ENCODE results near the gene OR1I1. TPM values are rescaled to one million over a fixed set of nuclear protein-coding genes. Genes with fewer than 3 reads are reported as not detected.

The OR1I1 gene
- total and polyA plus RNA-seq, 7 experiments from 2014 or later, result not detected

- Mint-ChIP-seq H3K27ac (peak overlapping the region in 1 of 9 donors; percentile 26), H3K4me1 (peaks cover 1 to 10% (median 4%) of the 10 kb centered on the region in 7 donors), H3K36me3 (peaks cover 0 to 64% (median 19%) of the 10 kb centered on the region in 5 donors), H3K27me3 (no peaks in the 10 kb centered on the region), H3K9me3 (no peaks in the 10 kb centered on the region), H3K4me3 (no peak overlapping the region)
- Histone ChIP-seq H3K27ac (ENCODE audit: low read depth, low read length) (no peak overlapping the region), H3K27me3 (ENCODE audit: control insufficient read depth in 2 of 2, insufficient read depth in 2 of 2, low read length in 2 of 2) (no peaks in the 10 kb centered on the region), H3K9me3 (ENCODE audit: control insufficient read depth in 2 of 3, low read length in 3 of 3) (no peaks in the 10 kb centered on the region), H3K4me3 (ENCODE audit: low read length) (no peak overlapping the region), H3K4me1 (ENCODE audit: control insufficient read depth in 2 of 2, insufficient read depth in 2 of 2, low read length in 2 of 2) (peaks cover 0 to under 1% of the 10 kb centered on the region in 2 donors), H3K36me3 (ENCODE audit: control insufficient read depth in 2 of 3, insufficient read depth in 3 of 3, low read length in 3 of 3) (peaks cover 0 to 89% (median 15%) of the 10 kb centered on the region in 3 experiments)
- CTCF ChIA-PET, result no interaction called here
- DNase-seq (no peak), ATAC-seq (no peak)
- intact Hi-C loops (cut with micrococcal nuclease), result no loop called here
- POLR2A ChIA-PET, result no interaction called here
Observed at GRCh38 chr19:15118789-15119494, 36.9 kb downstream of the OR1I1 start.

GRCh38 chr19:15120135-15121026 is 38.4 kb downstream of the OR1I1 start:
- H3K9me3 ChIP-seq (ENCODE audit: control insufficient read depth in 2 of 3, low read length in 3 of 3), result no peaks in the 10 kb centered on the region
- ChIA-PET POLR2A (no interaction called here), CTCF (no interaction called here)
- Mint-ChIP-seq H3K27me3 (no peaks in the 10 kb centered on the region), H3K4me1 (peaks cover 12 to 21% (median 15%) of the 10 kb centered on the region in 7 donors), H3K36me3 (peaks cover 0 to 57% (median 19%) of the 10 kb centered on the region in 5 donors), H3K4me3 (peak overlapping the region in 2 of 10 donors; percentile 7 to 26), H3K9me3 (no peaks in the 10 kb centered on the region), H3K27ac (peak overlapping the region in 2 of 9 donors; percentile 42 to 53)
- intact Hi-C loops (cut with micrococcal nuclease), result no loop called here
- no peak for DNase-seq
- H3K36me3 ChIP-seq (ENCODE audit: control insufficient read depth in 2 of 3, insufficient read depth in 3 of 3, low read length in 3 of 3), result peaks cover 0 to 80% (median 11%) of the 10 kb centered on the region in 3 experiments
- H3K4me1 ChIP-seq (ENCODE audit: control insufficient read depth in 2 of 2, insufficient read depth in 2 of 2, low read length in 2 of 2), result peaks cover 0 to 9% of the 10 kb centered on the region in 2 donors
- H3K4me3 ChIP-seq (ENCODE audit: low read length), result no peak overlapping the region
- no peaks in the 10 kb centered on the region for H3K27me3 ChIP-seq (ENCODE audit: control insufficient read depth in 2 of 2, insufficient read depth in 2 of 2, low read length in 2 of 2)
- no peak for ATAC-seq
- H3K27ac ChIP-seq (ENCODE audit: low read depth, low read length), result no peak overlapping the region

- H3K4me3 ChIP-seq (ENCODE audit: low read length), result no peak overlapping the region
- H3K36me3 ChIP-seq (ENCODE audit: control insufficient read depth in 2 of 3, insufficient read depth in 3 of 3, low read length in 3 of 3), result peaks cover 0 to 60% (median 11%) of the 10 kb centered on the region in 3 experiments
- H3K36me3 Mint-ChIP-seq, result peaks cover 0 to 48% (median 19%) of the 10 kb centered on the region in 5 donors
- H3K27ac Mint-ChIP-seq, result no peak overlapping the region
- intact Hi-C loops (cut with micrococcal nuclease), result no loop called here
- H3K4me1 Mint-ChIP-seq, result peaks cover 13 to 33% (median 21%) of the 10 kb centered on the region in 7 donors
- H3K27ac ChIP-seq (ENCODE audit: low read depth, low read length), result no peak overlapping the region
- peaks cover 0 to 2% (median 0%) of the 10 kb centered on the region in 5 donors for H3K27me3 Mint-ChIP-seq
- ChIA-PET POLR2A (interaction anchor here (0.7 kb wide), 1 partner anchor 248 kb away, joined by 4 read pairs; no protein-coding TSS in a partner anchor), CTCF (no interaction called here)
- peaks cover 0 to 13% of the 10 kb centered on the region in 2 donors for H3K4me1 ChIP-seq (ENCODE audit: control insufficient read depth in 2 of 2, insufficient read depth in 2 of 2, low read length in 2 of 2)
- no peaks in the 10 kb centered on the region for H3K27me3 ChIP-seq (ENCODE audit: control insufficient read depth in 2 of 2, insufficient read depth in 2 of 2, low read length in 2 of 2)
- DNase-seq, result no peak
- ATAC-seq, result no peak
- peak overlapping the region in 1 of 10 donors; percentile 72 for H3K4me3 Mint-ChIP-seq
- H3K9me3 Mint-ChIP-seq, result peaks cover 0 to 4% (median 0%) of the 10 kb centered on the region in 11 donors
- H3K9me3 ChIP-seq (ENCODE audit: control insufficient read depth in 2 of 3, low read length in 3 of 3), result no peaks in the 10 kb centered on the region
Observed at GRCh38 chr19:15122331-15123030, 40.5 kb downstream of the OR1I1 start.

- no peak overlapping the region for H3K27ac ChIP-seq (ENCODE audit: low read depth, low read length)
- peaks cover 0 to 4% (median 0%) of the 10 kb centered on the region in 11 donors for H3K9me3 Mint-ChIP-seq
- peaks cover 0 to 2% (median 0%) of the 10 kb centered on the region in 5 donors for H3K27me3 Mint-ChIP-seq
- intact Hi-C loops (cut with micrococcal nuclease), result no loop called here
- peaks cover 14 to 37% (median 24%) of the 10 kb centered on the region in 7 donors for H3K4me1 Mint-ChIP-seq
- peaks cover 0 to 13% of the 10 kb centered on the region in 2 donors for H3K4me1 ChIP-seq (ENCODE audit: control insufficient read depth in 2 of 2, insufficient read depth in 2 of 2, low read length in 2 of 2)
- peak overlapping the region in 7 of 9 donors; percentile 30 to 97 (median 75) for H3K27ac Mint-ChIP-seq
- peak overlapping the region in 7 of 10 donors; percentile 29 to 100 (median 91) for H3K4me3 Mint-ChIP-seq
- peaks cover 0 to 53% (median 11%) of the 10 kb centered on the region in 3 experiments for H3K36me3 ChIP-seq (ENCODE audit: control insufficient read depth in 2 of 3, insufficient read depth in 3 of 3, low read length in 3 of 3)
- DNase-seq (no peak), ATAC-seq (no peak)
- H3K36me3 Mint-ChIP-seq, result peaks cover 0 to 41% (median 12%) of the 10 kb centered on the region in 5 donors
- no peak overlapping the region for H3K4me3 ChIP-seq (ENCODE audit: low read length)
- H3K9me3 ChIP-seq (ENCODE audit: control insufficient read depth in 2 of 3, low read length in 3 of 3), result no peaks in the 10 kb centered on the region
- CTCF ChIA-PET, result interaction anchor here (1.1 kb wide), 1 partner anchor 26 kb away, joined by 5 read pairs; no protein-coding TSS in a partner anchor
- no peaks in the 10 kb centered on the region for H3K27me3 ChIP-seq (ENCODE audit: control insufficient read depth in 2 of 2, insufficient read depth in 2 of 2, low read length in 2 of 2)
- POLR2A ChIA-PET, result interaction anchor here (1.2 kb wide), 1 partner anchor 9 kb away, joined by 4 read pairs; no protein-coding TSS in a partner anchor
Observed at GRCh38 chr19:15123031-15123890, 41.2 kb downstream of the OR1I1 start.

- no peaks in the 10 kb centered on the region for H3K9me3 ChIP-seq (ENCODE audit: control insufficient read depth in 2 of 3, low read length in 3 of 3)
- H3K27me3 Mint-ChIP-seq, result peaks cover 0 to 2% (median 0%) of the 10 kb centered on the region in 5 donors
- peaks cover 18 to 43% (median 29%) of the 10 kb centered on the region in 7 donors for H3K4me1 Mint-ChIP-seq
- H3K4me3 ChIP-seq (ENCODE audit: low read length), result peak overlapping the region; percentile 90
- intact Hi-C loops (cut with micrococcal nuclease), result no loop called here
- H3K36me3 Mint-ChIP-seq, result peaks cover 0 to 34% (median 12%) of the 10 kb centered on the region in 5 donors
- CTCF ChIA-PET, result interaction anchor here (0.9 to 1.1 kb wide), 3 partner anchors 26 to 30 kb away, joined by 3 to 5 read pairs (median 3); no protein-coding TSS in a partner anchor
- H3K27ac Mint-ChIP-seq, result peak overlapping the region in 8 of 9 donors; percentile 91 to 100 (median 96)
- H3K36me3 ChIP-seq (ENCODE audit: control insufficient read depth in 2 of 3, insufficient read depth in 3 of 3, low read length in 3 of 3), result peaks cover 0 to 46% (median 10%) of the 10 kb centered on the region in 3 experiments
- POLR2A ChIA-PET, result interaction anchor here (0.8 to 1.5 kb wide), 4 partner anchors 9 to 255 kb away, joined by 3 to 6 read pairs (median 4); partner anchors contain the start of gene AKAP8
- peaks cover 0 to 13% of the 10 kb centered on the region in 2 donors for H3K4me1 ChIP-seq (ENCODE audit: control insufficient read depth in 2 of 2, insufficient read depth in 2 of 2, low read length in 2 of 2)
- H3K9me3 Mint-ChIP-seq, result peaks cover 0 to 6% (median 0%) of the 10 kb centered on the region in 11 donors
- DNase-seq (no peak), ATAC-seq (no peak)
- H3K4me3 Mint-ChIP-seq, result peak overlapping the region; percentile 89 to 100 (median 98)
- peak overlapping the region; percentile 92 for H3K27ac ChIP-seq (ENCODE audit: low read depth, low read length)
- no peaks in the 10 kb centered on the region for H3K27me3 ChIP-seq (ENCODE audit: control insufficient read depth in 2 of 2, insufficient read depth in 2 of 2, low read length in 2 of 2)
Observed at GRCh38 chr19:15123900-15124299, 41.9 kb downstream of the OR1I1 start.

All from naive thymus-derived CD4-positive, alpha-beta T cell (primary cell).